HG02678 (cell line): ENCODE data around the gene TMEM69.
"Not testable (repeated sequence)": the region's sequence is repeated elsewhere in the genome, so short reads cannot be mapped to it uniquely, and the experiment has no call there.

ENCODE experiments used
- ATAC-seq: cut with Tn5 transposase; IDR thresholded peaks from one replicate; pipeline ENCODE4 v1.9.1; 2021; ENCODE audit warnings: mild to moderate bottlenecking, moderate library complexity; ENCODE audit not compliant: unreplicated experiment

Gene TMEM69

GRCh38 chr1:45677751-45678245 lies 10.2 kb upstream of the TMEM69 start:
- no peak for ATAC-seq

- ATAC-seq = no peak
Observed at GRCh38 chr1:45678489-45678888, 9.5 kb upstream of the TMEM69 start.

- no peak for ATAC-seq
Observed at GRCh38 chr1:45679123-45679522, 8.9 kb upstream of the TMEM69 start.

GRCh38 chr1:45682942-45683341 lies 5.0 kb upstream of the TMEM69 start:
- ATAC-seq = no peak

- no peak for ATAC-seq
Observed at GRCh38 chr1:45684402-45684801, 3.6 kb upstream of the TMEM69 start.

GRCh38 chr1:45685308-45686014 lies 2.5 kb upstream of the TMEM69 start:
- no peak for ATAC-seq

GRCh38 chr1:45686015-45686287 lies 2.0 kb upstream of the TMEM69 start:
- peak; percentile 7 for ATAC-seq

- peak; percentile 56 for ATAC-seq
Observed at GRCh38 chr1:45686288-45687013, 1.5 kb upstream of the TMEM69 start, which contains the start of gene GPBP1L1. TSS of gene GPBP1L1 (minus strand) at chr1:45686533. CDS start at chr1:45659087, 27,446 bp downstream.

- ATAC-seq = peak; percentile 83
Observed at GRCh38 chr1:45687014-45687753, 797 bp upstream of the TMEM69 start.

- ATAC-seq = not testable (repeated sequence)
Observed at GRCh38 chr1:45693811-45694210, 5.8 kb downstream of the TMEM69 start.

- ATAC-seq = no peak
Observed at GRCh38 chr1:45694823-45695222, 6.8 kb downstream of the TMEM69 start.

GRCh38 chr1:45704637-45705036 lies 16.7 kb downstream of the TMEM69 start:
- no peak for ATAC-seq

GRCh38 chr1:45713711-45714110 lies 25.7 kb downstream of the TMEM69 start:
- ATAC-seq = no peak

- ATAC-seq = no peak
Observed at GRCh38 chr1:45716700-45717099, 28.7 kb downstream of the TMEM69 start.

GRCh38 chr1:45717386-45717785 lies 29.4 kb downstream of the TMEM69 start:
- not testable (repeated sequence) for ATAC-seq

GRCh38 chr1:45718289-45718688 lies 30.3 kb downstream of the TMEM69 start:
- ATAC-seq = no peak

GRCh38 chr1:45721207-45721606 lies 33.2 kb downstream of the TMEM69 start:
- ATAC-seq = no peak

GRCh38 chr1:45722809-45723208 lies 34.8 kb downstream of the TMEM69 start:
- no peak for ATAC-seq

- ATAC-seq = no peak
Observed at GRCh38 chr1:45723248-45723930, 35.4 kb downstream of the TMEM69 start.

- ATAC-seq = not testable (repeated sequence)
Observed at GRCh38 chr1:45726007-45726406, 38.0 kb downstream of the TMEM69 start.
